ENCODE data around the gene PRR29. TPM values are rescaled to one million over a fixed set of nuclear protein-coding genes. Genes with fewer than 3 reads are reported as not detected.

The PRR29 gene
- total and polyA plus RNA-seq, 4 donors, result 8.0 to 36.8 (median 9.1) TPM

DNA sequence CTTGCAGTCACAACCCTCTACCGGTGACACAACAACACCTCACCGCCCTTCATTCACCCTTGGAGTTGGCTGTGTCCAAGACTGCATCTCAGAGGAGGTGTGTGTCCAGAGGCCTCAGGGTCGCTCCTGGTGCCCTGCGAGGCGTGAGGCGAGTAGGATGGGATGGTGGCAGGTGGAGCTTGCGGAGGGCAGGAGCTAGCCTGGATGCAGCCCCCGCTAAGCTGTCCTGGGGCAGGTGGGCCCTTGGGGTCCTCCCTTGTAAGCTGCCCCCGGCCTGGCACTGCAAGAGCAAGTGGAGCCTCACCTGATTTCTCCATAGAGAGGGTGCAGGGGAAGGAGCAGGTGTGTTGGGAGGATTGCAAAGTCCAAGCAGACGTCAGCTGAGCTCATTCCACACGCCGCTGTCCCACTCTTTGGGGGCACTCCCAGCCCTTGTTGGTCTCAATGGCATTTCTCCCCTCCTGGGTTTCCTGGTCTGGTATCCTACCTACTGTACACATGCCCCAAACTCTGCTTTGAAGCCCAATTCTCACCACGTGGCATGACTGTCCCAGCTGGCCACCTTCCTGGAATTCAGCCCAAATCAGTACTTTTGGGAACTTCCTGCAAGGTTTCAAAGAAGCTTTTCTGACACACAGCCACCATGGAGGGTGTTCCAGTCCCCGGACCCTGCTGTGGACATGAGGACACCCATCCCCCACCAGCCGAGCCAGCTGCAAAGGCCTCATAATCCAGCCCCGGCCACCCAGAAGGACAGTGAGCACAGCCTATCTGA, 40.4 kb downstream of the PRR29 start:
- 90 to 91% methylated on average over 16 of the region's 16 CpGs for WGBS, 2 donors
- H3K9ac ChIP-seq (ENCODE audit: insufficient read depth in 1 of 2, low read length in 2 of 2), result no peak overlapping the region
- H3K4me3 ChIP-seq, result no peak overlapping the region
- TF ChIP-seq, protein P1, sequence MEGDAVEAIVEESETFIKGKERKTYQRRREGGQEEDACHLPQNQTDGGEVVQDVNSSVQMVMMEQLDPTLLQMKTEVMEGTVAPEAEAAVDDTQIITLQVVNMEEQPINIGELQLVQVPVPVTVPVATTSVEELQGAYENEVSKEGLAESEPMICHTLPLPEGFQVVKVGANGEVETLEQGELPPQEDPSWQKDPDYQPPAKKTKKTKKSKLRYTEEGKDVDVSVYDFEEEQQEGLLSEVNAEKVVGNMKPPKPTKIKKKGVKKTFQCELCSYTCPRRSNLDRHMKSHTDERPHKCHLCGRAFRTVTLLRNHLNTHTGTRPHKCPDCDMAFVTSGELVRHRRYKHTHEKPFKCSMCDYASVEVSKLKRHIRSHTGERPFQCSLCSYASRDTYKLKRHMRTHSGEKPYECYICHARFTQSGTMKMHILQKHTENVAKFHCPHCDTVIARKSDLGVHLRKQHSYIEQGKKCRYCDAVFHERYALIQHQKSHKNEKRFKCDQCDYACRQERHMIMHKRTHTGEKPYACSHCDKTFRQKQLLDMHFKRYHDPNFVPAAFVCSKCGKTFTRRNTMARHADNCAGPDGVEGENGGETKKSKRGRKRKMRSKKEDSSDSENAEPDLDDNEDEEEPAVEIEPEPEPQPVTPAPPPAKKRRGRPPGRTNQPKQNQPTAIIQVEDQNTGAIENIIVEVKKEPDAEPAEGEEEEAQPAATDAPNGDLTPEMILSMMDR (IDR thresholded peaks at IDR 0.05; ENCODE audit: control extremely low read depth, extremely low read depth), result no peak
- H3K9me3 ChIP-seq (ENCODE audit: control insufficient read depth in 4 of 4, insufficient read depth in 3 of 4, low read length in 3 of 4), result no peaks in the 10 kb centered on the region
- no peak overlapping the region for H3K27ac ChIP-seq (ENCODE audit: low read depth in 1 of 2, low read length in 1 of 2)
- no peaks in the 10 kb centered on the region for H3K27me3 ChIP-seq (ENCODE audit: control insufficient read depth in 3 of 3, insufficient read depth in 3 of 3, low read length in 2 of 3)
- DNase-seq (no peak), ATAC-seq (ENCODE audit: insufficient read depth, low FRiP score) (no peak)
- H3K4me1 ChIP-seq (ENCODE audit: control insufficient read depth in 5 of 5, insufficient read depth in 5 of 5, low read length in 5 of 5), result peaks cover 0 to 3% (median 0%) of the 10 kb centered on the region in 5 donors
- H3K36me3 ChIP-seq (ENCODE audit: control insufficient read depth in 4 of 4, insufficient read depth in 4 of 4, low read length in 4 of 4), result peaks cover 0 to 24% (median 3%) of the 10 kb centered on the region in 4 donors

DNA sequence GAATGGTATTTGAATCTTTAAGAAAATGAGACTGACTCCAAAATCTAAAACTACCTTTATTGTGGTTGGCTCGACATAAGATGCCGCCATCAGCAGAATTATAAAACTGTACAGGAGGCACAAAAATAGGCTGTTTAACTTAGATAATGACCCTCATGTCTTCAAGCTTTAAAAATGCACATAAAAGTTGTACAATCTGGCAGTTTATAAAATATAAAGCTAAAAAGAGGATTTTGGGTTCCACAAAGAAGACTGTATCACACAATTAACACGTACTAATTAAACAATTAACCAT, 40.9 kb downstream of the PRR29 start:
- peaks cover 0 to 30% (median 5%) of the 10 kb centered on the region in 4 donors for H3K36me3 ChIP-seq (ENCODE audit: control insufficient read depth in 4 of 4, insufficient read depth in 4 of 4, low read length in 4 of 4)
- H3K4me3 ChIP-seq, result no peak overlapping the region
- H3K9ac ChIP-seq (ENCODE audit: insufficient read depth in 1 of 2, low read length in 2 of 2), result no peak overlapping the region
- whole genome bisulfite sequencing, 2 donors, result 92 to 98% methylated on average over 3 of the region's 3 CpGs
- ATAC-seq (ENCODE audit: insufficient read depth, low FRiP score) (no peak), DNase-seq (no peak)
- no peaks in the 10 kb centered on the region for H3K27me3 ChIP-seq (ENCODE audit: control insufficient read depth in 3 of 3, insufficient read depth in 3 of 3, low read length in 2 of 3)
- H3K27ac ChIP-seq (ENCODE audit: low read depth in 1 of 2, low read length in 1 of 2), result no peak overlapping the region
- H3K4me1 ChIP-seq (ENCODE audit: control insufficient read depth in 5 of 5, insufficient read depth in 5 of 5, low read length in 5 of 5), result peaks cover 0 to 3% (median 0%) of the 10 kb centered on the region in 5 donors
- no peaks in the 10 kb centered on the region for H3K9me3 ChIP-seq (ENCODE audit: control insufficient read depth in 4 of 4, insufficient read depth in 3 of 4, low read length in 3 of 4)
- TF ChIP-seq, protein P1 (IDR thresholded peaks at IDR 0.05; ENCODE audit: control extremely low read depth, extremely low read depth), result no peak

DNA sequence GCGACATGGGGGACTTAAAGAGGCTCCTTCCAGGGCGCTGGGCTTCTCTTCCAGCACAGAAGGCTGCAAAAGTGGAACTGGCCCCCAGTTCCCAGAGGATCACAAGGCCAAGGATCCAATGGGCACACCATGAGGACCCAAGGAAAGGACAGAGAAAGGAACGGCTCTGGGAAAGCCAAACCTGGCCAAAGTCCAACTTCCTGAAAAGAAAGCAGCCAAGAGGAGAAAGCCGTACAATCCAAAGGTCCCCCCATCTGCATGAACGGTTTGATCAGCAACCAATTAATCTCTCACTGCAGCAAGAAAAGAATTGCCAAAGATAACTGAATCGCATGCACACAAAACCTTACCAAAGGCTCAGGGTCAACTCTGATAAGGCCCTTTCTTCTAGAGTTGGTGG, 42.1 kb downstream of the PRR29 start:
- DNase-seq (peak in 2 of 3 donors; percentile 18 to 37), ATAC-seq (ENCODE audit: insufficient read depth, low FRiP score) (no peak)
- Histone ChIP-seq H3K27me3 (ENCODE audit: control insufficient read depth in 3 of 3, insufficient read depth in 3 of 3, low read length in 2 of 3) (no peaks in the 10 kb centered on the region), H3K4me3 (no peak overlapping the region), H3K4me1 (ENCODE audit: control insufficient read depth in 5 of 5, insufficient read depth in 5 of 5, low read length in 5 of 5) (peaks cover 0 to 3% (median 0%) of the 10 kb centered on the region in 5 donors), H3K36me3 (ENCODE audit: control insufficient read depth in 4 of 4, insufficient read depth in 4 of 4, low read length in 4 of 4) (peaks cover 7 to 40% (median 13%) of the 10 kb centered on the region in 4 donors), H3K9ac (ENCODE audit: insufficient read depth in 1 of 2, low read length in 2 of 2) (no peak overlapping the region), H3K27ac (ENCODE audit: low read depth in 1 of 2, low read length in 1 of 2) (no peak overlapping the region), H3K9me3 (ENCODE audit: control insufficient read depth in 4 of 4, insufficient read depth in 3 of 4, low read length in 3 of 4) (no peaks in the 10 kb centered on the region)
- TF ChIP-seq, protein P1 (IDR thresholded peaks at IDR 0.05; ENCODE audit: control extremely low read depth, extremely low read depth), result no peak
- 73 to 74% methylated on average over 6 of the region's 6 CpGs for WGBS, 2 donors
